Measurements from ENCODE around the gene KRTAP10-11.
"Not testable (repeated sequence)": the region's sequence is repeated elsewhere in the genome, so short reads cannot be mapped to it uniquely, and the experiment has no call there.

Gene KRTAP10-11

DNA sequence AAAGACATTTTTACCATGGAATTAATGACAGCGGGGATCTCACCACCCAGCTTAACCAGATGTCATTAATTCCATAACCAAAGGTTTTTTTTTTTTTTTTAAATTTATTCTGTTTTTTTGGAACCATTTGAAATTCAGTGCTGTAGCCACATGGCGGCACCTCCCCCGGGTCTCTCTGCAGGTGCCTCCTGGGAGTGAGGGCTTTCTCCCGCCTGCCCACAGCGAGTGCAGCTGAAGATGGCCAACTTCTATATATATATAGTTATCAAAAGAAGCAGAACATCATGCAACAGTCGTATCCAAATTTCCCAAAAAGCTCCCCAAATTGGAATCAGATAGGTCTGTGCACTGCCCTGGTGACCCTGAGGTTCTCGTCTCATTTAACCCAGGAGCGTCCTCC is 30.7 kb upstream of the KRTAP10-11 start:
- DNase-seq = no peak

DNA sequence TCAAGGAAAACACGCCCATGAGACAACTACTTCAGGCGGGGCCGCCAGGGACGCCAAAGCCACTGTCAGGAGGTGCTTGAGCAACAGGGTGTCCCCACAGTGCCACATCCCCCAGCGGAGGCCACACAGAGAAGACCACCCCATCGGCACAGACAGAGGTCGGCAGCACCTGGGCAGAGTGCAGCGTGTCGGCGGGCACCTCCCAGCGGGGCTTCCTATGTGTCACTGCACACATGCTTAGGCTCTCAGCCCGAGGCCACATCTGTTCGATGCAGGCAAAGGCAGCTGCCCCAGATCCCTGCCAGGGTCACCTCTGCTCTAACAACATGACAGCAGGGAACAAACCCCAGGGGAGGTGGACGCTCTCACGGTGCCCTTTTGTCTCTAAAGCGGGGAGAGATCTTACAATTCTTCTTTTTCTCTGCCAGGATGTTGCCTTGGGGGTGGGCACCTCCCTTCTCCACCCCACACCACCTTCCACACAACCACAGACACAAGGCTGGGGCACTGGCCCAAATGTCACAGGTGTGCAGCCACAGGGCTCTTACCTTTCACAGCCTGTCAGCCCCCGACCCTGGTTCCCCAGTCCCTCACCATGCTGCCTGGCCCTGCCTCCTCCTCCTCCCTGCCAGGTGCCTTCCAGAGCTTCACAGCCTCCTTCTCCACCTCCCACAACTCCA is 30.2 kb upstream of the KRTAP10-11 start:
- DNase-seq = no peak

DNA sequence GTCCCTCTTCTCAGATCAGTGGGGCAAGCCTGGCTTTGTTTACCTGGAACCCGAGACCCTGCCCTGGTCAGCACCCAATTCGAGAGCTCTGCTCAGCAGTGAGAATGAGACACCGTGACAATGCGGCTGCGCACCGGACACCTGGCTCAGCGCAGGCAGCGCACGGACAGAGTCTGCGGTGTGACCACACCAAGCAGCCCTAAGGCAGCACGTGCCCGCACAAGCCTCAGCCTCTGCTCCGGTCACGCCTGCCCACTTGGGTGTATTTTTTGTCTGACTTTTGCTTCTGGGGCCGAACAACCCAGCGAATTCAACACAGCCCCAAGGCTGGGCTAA is 29.7 kb upstream of the KRTAP10-11 start:
- no peak for DNase-seq

DNA sequence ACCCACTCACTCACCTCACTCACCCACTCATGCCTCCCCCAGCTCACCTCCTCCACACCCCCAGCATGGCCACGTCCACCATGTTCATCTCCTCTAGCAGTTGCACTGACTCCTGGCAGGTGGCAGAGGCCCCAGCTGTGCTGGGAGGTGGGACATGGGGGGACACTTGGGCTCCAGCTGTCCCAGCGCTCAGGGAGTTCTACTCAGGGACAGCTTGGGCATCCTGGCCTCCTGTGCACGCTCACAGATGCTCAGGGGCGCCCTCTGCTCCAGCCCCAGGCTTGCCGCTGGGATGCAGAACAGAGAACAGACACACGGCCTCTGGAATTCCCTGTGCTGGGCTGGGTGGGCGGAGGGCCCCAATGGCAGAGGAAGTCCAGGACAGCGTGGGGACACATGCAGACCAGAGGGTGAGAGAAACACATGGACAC is 29.1 kb upstream of the KRTAP10-11 start:
- no peak for DNase-seq

DNA sequence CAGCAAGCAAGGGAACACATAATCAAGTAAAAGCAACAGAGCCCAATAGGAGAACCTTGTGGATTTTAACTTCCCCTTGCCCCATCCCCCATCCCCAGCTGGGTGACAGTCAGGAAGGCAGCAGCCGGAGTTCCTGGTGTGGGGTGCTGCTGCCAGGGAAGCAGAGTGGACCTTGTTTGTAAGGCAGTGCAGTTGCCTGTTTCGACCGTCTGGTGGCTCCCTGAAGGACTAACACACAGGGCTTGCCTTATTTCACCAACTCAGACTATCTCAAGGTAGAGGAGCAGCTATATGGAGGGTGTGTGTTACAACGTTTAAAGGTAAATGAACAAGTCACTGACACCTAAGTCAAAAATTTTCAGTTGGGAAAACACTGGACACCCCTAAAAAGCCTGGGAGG is 27.7 kb upstream of the KRTAP10-11 start:
- peak; percentile 22 for DNase-seq

DNA sequence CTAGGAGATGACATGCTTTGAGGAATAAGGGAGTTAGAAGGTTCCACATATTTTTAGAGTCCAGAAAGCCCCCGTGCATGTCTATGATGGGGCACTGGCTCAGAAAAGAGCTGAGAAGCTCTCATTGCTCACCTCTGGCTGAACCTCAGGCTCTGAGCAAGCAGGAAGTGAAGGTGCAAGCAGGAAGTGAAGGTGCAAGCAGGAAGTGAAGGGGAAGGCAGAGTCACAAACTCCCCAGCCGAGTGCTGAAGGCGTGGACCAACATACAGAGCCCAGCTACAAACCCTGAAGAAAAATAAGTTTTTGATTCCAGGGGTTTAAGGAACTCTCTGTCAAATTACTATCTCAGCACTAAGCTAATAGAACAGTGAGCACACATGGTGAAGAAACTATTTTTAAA is 27.3 kb upstream of the KRTAP10-11 start:
- peak; percentile 76 for DNase-seq

DNA sequence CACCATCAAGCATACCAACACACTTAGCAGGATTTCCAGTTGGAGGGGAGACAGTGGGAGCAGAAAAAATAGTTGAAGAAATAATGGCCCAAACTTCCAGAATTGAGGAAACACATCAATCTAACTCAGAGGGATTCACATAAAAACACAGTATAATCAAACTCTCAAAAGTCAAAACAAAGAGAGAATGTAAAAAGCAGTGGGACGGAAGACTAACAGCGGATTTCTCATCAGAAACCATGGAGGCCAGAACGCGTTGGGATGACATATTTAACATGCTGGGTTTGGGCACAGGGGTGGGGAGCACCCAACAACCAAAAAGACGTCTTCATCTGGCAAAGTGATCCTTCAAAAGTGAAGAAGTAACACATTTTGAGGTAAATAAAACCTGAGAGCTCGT is 26.3 kb upstream of the KRTAP10-11 start:
- no peak for DNase-seq

DNA sequence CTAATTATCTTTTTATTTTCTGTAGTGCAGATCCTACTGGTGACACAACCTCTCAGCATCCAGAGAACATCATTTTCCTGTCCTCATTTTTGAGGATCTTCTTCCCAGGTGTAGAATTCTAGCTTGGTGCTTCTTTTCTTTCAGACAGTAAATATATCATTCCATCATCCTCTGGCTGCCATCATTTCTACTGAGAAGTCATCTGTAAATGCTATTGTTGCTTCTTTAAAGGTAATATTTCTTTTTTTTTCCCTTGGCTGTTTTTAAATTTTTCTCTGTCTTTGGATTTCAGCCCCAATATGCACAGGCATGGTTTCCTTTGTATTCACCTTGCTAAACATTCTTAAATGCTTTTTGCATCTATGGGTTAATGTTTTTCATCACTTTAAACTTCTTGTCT is 22.6 kb upstream of the KRTAP10-11 start:
- no peak for DNase-seq

DNA sequence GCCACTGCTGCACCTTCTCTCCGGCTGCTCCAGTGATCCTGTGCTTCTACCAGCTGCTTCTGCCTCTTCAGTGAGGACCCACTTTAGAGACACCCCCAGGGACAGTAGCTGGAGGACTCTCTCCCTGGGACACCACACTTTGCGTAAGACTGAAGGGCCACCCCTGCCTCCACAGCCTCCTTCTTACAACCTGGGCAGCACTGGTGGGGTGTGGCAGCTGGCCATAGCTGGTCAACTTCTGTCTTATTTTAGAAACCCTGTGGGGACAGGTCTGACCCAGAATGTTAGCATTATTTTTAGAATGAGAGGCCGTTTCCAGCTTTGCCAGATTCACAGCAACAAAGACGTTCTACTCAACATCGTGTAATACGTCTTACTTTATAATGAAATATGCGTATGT is 20.5 kb upstream of the KRTAP10-11 start:
- no peak for DNase-seq

DNA sequence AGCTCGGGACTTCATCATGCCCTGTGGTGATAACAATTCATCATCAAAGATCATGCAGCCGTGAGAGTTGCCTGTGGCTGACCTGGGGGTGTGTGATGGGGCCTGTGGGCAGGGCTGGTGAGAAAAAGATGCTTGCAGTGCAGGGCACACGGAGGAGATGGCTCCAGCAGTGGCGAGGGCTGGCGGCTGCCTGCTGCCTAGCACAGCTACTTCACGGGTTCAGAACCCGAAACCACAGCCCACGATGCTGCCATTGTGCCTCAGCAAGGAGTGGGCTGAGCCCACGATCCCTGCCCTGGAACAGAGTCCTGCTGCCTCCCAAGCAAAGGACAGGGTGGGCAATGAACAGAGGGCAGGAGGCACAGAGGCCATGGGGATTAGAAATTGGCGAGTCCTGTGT is 20.0 kb upstream of the KRTAP10-11 start:
- no peak for DNase-seq

DNA sequence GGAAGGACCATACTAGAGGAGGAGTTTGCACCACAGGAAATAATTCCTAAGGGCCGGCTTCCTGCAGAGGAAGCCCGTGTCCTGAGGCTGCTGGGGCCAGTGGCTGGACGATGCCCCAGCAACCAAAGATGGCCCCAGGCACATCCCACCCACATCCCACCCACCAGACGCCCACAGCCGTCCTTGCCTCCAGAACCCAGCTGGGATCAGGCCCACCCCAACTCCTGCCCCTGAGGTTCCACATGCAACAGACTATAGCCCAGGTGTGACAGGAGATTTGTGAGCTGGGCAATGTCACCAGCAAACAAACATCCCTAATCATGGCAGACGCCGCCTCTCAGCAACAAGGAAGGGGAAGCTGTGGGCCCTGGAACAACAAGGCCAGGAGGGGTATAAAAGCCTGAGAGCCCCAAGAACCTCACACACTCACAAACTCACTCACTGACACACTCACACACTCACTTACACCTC is 19.5 kb upstream of the KRTAP10-11 start, which contains the start of gene KRTAP10-9:
TSS of gene KRTAP10-9 (plus strand) at position 421 of the 471 bp plus-strand sequence. CDS start 79 bp downstream, outside the sequence.
- no peak for DNase-seq

DNA sequence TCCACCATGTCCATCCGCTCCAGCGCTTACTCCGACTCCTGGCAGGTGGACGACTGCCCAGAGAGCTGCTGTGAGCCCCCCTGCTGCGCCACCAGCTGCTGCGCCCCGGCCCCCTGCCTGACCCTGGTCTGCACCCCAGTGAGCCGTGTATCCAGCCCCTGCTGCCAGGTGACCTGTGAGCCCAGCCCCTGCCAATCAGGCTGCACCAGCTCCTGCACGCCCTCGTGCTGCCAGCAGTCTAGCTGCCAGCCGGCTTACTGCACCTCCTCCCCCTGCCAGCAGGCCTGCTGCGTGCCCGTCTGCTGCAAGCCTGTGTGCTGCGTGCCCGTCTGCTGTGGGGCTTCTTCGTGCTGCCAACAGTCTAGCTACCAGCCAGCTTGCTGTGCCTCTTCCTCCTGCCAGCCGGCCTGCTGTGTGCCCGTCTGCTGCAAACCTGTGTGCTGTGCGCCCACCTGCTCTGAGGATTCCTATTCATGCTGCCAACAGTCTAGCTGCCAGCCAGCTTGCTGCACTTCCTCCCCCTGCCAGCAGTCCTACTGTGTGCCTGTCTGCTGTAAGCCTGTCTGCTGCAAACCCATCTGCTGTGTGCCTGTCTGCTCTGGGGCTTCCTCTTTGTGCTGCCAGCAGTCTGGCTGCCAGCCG is 18.9 kb upstream of the KRTAP10-11 start:
- not testable (repeated sequence) for DNase-seq

DNA sequence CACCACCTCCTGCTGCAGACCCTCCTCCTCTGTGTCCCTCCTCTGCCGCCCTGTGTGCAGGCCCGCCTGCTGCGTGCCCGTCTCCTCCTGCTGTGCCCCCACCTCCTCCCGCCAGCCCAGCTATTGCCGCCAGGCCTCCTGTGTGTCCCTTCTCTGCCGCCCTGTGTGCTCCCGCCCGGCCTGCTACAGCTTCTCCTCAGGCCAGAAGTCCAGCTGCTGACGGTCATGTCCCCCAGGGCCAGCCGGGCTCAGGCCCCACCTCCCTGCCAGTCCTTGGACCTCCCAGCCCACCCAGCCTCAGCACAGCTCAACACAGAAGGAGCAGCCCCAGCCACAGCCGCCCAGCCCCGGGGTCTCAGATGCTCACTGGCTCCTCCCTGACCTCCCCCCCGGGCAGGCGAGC is 18.4 kb upstream of the KRTAP10-11 start:
- not testable (repeated sequence) for DNase-seq

DNA sequence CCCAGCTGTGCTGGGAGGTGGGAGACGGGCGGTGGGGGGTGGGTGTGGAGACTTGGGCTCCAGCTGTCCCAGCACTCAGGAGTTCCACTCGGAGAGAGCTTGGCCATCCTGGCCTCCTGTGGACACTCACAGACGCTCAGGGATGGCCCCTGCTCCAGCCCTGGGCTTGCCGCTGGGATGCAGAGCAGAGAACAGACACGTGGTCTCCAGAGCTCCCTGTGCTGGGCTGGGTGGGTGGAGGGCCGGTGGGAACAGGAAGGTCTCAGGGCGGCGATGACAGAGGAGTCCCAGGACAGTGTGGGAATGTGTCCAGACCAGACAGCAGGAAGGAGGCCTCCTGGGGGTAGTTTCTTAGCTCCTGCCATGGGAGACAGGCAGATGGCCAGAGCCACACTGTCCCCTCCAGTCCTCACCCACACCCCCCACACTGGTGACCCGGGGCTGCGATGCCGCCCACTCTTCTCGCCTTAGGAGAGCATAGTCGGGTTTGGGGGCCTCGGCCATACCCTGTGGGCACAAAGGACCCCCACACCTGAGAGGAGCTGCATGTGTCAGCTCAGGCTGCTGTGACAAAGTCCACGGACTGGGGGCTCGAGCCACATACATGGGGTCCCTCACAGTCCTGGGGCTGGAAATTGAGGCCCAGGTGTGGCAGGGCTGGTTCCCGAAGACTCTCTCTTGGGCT is 17.4 kb upstream of the KRTAP10-11 start:
- DNase-seq = no peak

DNA sequence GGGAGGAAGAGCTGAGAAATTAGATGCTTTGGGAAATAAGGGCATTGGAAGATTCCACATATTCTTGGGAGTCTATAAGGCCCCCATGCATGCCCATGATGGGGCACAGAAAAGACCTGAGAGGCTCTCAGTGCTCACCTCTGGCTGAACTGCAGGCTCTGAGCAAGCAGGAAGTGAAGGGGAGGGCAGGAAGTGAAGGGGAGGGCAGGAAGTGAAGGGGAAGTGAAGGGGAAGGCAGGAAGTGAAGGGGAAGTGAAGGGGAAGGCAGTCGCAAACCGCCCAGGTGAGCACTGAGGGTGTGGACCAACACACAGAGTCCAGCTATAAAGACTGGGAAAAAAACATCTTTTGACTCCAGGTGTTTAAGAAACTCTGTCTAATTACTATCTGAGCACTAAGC is 15.8 kb upstream of the KRTAP10-11 start:
- peak; percentile 16 for DNase-seq

DNA sequence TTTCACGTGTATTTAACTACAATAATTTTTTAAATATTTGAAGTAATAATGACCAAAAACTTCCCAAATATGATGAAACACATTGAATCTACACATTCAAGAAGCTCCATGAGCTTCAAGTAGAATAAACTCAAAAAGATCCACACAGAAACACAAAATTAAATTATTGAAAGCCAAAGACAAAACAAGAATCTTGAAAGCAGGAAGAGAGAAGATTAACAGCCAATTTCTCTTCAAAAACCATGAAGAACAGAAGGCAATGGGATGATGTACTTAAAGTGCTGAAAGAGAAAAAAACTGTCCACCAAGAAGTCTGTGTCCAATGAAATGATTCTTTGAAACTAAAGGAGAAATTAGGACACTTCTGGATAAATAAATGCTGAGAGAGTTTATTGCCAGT is 14.1 kb upstream of the KRTAP10-11 start:
- DNase-seq = no peak

DNA sequence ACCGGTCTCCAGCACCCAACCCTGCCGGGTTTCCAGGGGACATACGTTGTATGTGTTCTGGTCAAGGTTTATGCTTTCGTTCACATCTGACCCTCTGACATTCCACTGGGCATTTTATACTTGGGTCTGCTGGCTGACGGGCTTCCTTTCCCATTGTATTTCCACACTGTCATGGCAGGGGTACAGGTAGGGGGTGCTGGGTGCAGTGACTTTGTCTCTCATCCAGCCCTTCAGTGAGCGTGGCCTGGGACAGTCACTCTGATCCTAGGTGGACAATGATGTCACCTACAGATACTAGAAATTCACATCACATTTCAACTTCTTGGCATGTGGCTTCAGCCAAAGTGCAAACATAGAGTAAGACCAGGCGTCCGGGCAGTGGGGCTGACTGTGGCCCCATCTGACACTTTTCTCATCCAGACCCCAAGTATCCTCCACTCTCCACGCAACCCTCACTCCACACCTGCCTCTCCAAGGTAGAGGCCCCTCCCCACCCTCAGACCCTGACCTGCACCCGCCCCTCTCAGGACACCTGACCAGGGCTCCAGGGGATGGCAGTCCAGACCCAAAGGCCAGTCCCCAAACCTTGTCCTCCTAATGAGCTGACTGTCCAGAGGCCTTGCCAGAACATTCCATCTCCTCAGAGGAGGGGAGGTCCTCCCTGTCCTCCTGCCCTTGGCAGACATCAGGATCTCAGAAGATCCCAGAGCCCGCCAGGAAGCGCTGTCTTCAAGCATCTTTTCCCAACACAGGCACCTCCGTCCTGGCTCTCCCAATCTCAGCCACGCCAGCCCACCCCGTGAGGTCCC is 9.8 kb upstream of the KRTAP10-11 start:
- no peak for DNase-seq

DNA sequence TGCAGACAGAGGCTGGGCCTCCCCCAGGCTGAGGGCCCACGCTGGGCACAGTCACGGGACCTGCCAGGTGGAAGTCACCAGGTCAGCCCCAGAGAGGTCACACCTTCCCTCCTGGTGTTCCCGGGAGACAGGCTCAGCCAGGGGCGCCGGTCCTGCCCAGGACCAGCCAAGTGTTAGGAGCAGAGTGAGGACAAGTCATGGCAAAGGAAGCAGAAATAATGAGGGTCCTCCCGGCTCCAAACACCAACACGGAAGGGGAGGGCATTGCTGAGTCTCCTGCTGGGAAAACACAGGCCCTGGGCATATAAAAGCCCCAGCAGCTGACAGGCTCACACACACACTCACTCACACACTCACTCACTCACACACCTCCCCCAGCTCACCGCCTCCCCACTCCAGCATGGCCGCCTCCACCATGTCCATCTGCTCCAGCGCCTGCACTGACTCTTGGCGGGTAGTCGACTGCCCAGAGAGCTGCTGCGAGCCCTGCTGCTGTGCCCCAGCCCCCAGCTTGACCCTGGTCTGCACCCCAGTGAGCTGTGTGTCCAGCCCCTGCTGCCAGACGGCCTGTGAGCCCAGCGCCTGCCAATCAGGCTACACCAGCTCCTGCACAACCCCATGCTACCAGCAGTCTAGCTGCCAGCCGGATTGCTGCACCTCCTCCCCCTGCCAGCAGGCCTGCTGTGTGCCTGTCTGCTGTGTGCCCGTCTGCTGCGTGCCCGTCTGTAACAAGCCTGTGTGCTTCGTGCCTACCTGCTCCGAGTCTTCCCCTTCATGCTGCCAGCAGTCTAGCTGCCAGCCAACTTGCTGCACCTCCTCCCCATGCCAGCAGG is 9.0 kb upstream of the KRTAP10-11 start, which contains the start of gene KRTAP10-10:
TSS of gene KRTAP10-10 (plus strand) at position 339 of the 833 bp plus-strand sequence. CDS start at position 401, 62 bp downstream.
- DNase-seq = no peak

DNA sequence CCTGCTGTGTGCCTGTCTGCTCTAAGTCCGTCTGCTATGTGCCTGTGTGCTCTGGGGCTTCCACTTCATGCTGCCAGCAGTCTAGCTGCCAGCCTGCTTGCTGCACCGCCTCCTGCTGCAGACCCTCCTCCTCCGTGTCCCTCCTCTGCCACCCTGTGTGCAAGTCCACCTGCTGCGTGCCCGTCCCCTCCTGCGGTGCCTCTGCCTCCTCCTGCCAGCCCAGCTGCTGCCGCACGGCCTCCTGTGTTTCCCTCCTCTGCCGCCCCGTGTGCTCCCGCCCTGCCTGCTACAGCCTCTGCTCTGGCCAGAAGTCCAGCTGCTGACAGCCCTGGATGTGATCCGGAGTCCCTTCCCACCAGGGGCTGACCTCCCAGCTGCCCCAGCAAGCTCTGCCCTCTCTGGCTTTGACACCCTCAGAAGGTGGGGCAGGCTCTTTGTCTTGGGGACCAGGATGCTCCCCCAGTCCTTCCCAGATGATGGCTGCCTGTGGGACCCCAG is 8.3 kb upstream of the KRTAP10-11 start:
- DNase-seq = not testable (repeated sequence)

DNA sequence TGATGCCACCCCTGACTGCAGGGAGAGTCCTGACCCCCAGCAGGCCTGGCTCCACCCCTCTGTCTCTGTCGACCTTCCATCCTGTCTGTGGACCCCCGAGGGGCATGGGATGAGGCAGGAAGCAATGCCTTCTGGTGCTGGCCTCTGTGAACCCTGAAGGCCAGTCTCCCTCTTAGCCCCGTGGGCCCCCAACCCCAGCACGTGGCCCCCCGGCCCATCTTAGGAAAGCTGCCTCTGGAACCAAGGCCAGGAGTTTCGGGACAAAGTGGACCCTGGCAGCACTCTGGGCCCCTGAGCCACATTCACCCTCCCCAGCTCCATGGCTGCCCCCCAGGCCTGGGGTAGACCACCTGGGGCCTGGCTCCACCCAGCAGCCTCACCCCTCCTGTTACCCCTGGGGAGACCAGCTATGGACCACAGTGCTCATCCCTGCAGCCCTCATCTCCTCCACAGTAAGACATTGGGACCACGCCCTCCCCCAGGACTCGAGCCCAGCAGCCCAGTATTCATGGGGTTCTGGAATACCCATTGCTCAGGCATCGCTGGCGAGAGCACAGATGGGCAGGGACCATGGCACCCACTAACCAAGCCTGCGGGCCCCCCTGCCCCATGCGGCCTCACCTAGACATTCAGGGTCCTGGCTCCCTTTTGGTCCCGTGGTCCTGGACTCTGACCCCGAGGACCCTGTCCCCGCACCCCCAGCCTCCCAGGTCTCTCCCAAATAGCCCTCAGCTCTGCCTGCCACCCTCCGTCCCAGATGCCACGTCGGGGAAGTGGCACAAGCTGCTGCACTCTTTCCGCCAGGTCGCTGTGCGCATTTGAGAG is 7.5 kb upstream of the KRTAP10-11 start:
- DNase-seq = not testable (repeated sequence)

DNA sequence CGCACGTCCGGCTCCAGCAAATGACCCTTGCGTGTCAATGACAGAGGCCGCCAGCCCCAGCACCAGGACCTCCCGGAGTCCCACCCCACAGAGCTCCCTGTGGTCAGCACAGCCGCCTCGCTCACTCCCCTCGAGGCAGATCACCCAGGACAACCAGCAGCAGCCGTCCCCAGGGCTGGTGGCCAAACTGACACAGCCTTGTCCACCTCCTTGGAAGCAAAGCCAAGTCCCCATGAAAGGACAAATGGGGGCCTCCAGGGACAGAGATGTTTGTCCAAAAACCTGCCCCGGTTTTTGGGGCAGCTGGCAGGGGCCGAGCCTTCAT is 6.9 kb upstream of the KRTAP10-11 start:
- no peak for DNase-seq

All from CD4-positive, alpha-beta T cell treated with Interleukin-6 for 4 hours (primary cell).